ENCODE data around the gene HOXC12. TPM values are rescaled to one million over a fixed set of nuclear protein-coding genes. Genes with fewer than 3 reads are reported as not detected.

The HOXC12 gene
- total RNA-seq, 6 donors from 2014 or later = not detected

DNA sequence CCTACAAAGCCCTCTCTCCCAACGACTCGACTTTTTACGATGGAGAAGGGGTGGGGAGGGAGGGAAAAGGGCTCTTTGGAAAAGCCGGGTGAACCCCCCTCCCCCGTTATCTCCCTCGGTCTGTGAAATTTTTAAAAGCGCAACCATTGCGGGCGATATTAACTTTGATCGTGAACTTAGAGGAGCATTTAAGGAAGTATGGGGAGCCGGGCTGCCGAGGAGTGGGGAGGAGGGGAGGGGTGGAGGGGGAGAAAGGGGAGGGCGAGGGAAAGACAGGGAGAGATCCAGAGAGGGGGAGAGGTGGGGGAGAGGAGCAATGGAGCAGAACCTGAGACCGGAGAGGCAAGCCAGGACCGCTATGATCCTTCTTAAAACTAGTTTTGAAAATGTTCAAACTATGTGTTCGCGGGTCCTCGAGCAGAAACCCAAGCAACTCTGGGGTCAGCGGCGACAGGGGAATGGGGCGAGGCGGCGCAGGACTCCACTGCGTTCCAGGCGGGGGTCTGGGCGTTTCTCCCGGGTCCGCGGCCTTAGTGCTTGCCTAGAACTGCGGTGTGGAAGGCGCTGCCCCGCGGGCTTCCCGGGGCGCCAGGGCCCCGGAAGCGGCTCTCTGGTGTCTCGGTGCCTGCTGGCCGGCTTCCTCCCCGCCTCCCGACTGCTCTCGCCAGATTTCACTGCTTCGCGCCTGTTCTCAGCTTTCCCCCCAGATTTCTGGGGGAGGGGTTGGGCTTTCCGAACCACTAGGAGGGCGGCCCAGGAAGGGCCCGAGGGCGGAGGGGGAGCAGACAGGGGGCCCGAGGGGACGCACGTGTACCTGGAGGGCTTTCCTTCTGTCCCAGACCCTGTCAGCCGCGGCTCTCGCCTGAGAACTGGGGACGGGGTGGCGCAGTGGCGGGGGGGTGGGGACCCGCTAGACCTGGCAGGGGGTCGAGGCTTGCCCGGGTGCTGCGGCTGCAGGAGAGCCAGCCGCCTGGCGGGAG, 19.7 kb downstream of the HOXC12 start, which contains the start of gene HOTAIR:
TSS of gene HOTAIR (minus strand) at position 871 of the 980 bp plus-strand sequence.
- peak in 1 of 2 donors; percentile 82 for DNase-seq
- Histone ChIP-seq H3K4me1 (peaks cover 22 to 28% (median 25%) of the 10 kb centered on the region in 4 donors), H3K36me3 (no peaks in the 10 kb centered on the region), H3K4me3 (peak within 1 kb of the TSS in 3 of 4 donors; percentile 14 to 25 (median 16)), H3K9me3 (no peaks in the 10 kb centered on the region), H3K27me3 (peaks cover 9 to 94% (median 52%) of the 10 kb centered on the region in 4 donors), H3K27ac (no peak within 1 kb of the TSS)
- 3 to 4% methylated on average over 28 to 63 of the region's 63 CpGs for WGBS, 2 donors
- no peak for TF ChIP-seq POLR2A (IDR thresholded peaks at IDR 0.05)
- TF ChIP-seq, protein P1, sequence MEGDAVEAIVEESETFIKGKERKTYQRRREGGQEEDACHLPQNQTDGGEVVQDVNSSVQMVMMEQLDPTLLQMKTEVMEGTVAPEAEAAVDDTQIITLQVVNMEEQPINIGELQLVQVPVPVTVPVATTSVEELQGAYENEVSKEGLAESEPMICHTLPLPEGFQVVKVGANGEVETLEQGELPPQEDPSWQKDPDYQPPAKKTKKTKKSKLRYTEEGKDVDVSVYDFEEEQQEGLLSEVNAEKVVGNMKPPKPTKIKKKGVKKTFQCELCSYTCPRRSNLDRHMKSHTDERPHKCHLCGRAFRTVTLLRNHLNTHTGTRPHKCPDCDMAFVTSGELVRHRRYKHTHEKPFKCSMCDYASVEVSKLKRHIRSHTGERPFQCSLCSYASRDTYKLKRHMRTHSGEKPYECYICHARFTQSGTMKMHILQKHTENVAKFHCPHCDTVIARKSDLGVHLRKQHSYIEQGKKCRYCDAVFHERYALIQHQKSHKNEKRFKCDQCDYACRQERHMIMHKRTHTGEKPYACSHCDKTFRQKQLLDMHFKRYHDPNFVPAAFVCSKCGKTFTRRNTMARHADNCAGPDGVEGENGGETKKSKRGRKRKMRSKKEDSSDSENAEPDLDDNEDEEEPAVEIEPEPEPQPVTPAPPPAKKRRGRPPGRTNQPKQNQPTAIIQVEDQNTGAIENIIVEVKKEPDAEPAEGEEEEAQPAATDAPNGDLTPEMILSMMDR (IDR thresholded peaks at IDR 0.05) = no peak
- TF ChIP-seq EP300 (IDR thresholded peaks at IDR 0.05) = no peak
- TF ChIP-seq POLR2AphosphoS5 (IDR thresholded peaks at IDR 0.05) = no peak
- ATAC-seq (ENCODE audit: low FRiP score in 2 of 2) = peak in 1 of 2 donors; percentile 53

DNA sequence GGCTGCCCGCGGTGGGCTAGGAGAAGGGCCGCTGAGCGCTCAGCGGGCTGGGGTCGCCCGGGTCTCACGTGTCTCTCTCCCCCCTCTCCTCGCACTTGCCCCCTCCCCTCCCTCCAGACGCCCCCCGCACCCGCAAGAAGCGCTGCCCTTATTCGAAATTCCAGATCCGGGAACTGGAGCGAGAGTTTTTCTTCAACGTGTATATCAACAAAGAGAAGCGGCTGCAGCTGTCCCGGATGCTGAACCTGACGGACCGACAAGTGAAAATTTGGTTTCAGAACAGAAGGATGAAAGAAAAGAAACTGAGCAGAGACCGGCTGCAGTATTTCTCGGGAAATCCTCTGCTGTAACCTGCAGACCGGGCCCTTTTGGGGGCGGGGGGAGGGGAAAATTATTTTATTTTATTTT, 20.4 kb downstream of the HOXC12 start:
- 3 to 4% methylated on average over 15 to 21 of the region's 25 CpGs for WGBS, 2 donors
- no peak for DNase-seq
- Histone ChIP-seq H3K36me3 (no peaks in the 10 kb centered on the region), H3K27me3 (peaks cover 9 to 94% (median 52%) of the 10 kb centered on the region in 4 donors), H3K27ac (no peak overlapping the region), H3K4me1 (peaks cover 22 to 28% (median 25%) of the 10 kb centered on the region in 4 donors), H3K4me3 (peak overlapping the region in 3 of 4 donors; percentile 14 to 25 (median 16)), H3K9me3 (no peaks in the 10 kb centered on the region)
- ATAC-seq (ENCODE audit: low FRiP score in 2 of 2) = no peak
- TF ChIP-seq POLR2A (IDR thresholded peaks at IDR 0.05) = no peak
- TF ChIP-seq POLR2AphosphoS5 (IDR thresholded peaks at IDR 0.05) = no peak
- TF ChIP-seq, protein P1 (IDR thresholded peaks at IDR 0.05) = no peak
- no peak for TF ChIP-seq EP300 (IDR thresholded peaks at IDR 0.05)

DNA sequence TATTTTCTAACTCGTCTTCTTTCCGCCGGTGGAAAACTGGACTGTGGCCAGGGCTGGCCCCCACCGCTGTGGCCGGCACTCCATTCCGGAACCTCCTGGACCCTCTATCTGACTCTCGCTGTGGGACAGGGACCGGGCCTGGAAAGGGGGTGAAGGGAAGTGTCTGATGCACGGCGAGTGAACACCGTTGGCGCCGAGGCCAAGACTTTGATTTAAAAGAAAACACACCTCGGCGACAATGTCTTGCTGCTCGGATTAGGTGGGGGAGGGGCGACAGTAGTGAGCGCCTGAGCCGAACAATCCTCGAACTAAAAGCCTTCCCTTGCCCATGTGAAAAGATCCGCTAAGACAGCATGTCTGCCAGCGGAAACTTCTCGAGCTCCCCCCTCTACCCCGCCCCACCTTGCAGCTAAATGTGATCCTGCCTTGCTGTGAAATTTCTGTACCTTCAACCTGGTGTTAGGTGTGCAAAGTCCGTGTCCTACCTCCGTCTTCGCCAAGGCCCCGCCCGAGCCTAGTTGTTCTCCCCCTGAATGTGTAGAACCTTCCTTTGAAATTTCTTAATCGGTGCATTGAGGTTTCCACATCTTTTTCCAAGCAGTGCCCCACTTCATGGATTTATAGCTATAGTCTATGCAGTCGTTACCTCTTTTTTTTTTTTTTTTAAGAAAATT, 20.9 kb downstream of the HOXC12 start:
- Histone ChIP-seq H3K4me3 (no peak overlapping the region), H3K4me1 (peaks cover 22 to 28% (median 25%) of the 10 kb centered on the region in 4 donors), H3K36me3 (no peaks in the 10 kb centered on the region), H3K27me3 (peaks cover 11 to 92% (median 52%) of the 10 kb centered on the region in 4 donors), H3K9me3 (no peaks in the 10 kb centered on the region), H3K27ac (no peak overlapping the region)
- ATAC-seq (ENCODE audit: low FRiP score in 2 of 2) (no peak), DNase-seq (no peak)
- TF ChIP-seq EP300 (IDR thresholded peaks at IDR 0.05) (no peak), POLR2AphosphoS5 (IDR thresholded peaks at IDR 0.05) (no peak), POLR2A (IDR thresholded peaks at IDR 0.05) (no peak)
- TF ChIP-seq, protein P1 (IDR thresholded peaks at IDR 0.05) = no peak
- WGBS, 2 donors = 6 to 15% methylated on average over 26 to 31 of the region's 31 CpGs

DNA sequence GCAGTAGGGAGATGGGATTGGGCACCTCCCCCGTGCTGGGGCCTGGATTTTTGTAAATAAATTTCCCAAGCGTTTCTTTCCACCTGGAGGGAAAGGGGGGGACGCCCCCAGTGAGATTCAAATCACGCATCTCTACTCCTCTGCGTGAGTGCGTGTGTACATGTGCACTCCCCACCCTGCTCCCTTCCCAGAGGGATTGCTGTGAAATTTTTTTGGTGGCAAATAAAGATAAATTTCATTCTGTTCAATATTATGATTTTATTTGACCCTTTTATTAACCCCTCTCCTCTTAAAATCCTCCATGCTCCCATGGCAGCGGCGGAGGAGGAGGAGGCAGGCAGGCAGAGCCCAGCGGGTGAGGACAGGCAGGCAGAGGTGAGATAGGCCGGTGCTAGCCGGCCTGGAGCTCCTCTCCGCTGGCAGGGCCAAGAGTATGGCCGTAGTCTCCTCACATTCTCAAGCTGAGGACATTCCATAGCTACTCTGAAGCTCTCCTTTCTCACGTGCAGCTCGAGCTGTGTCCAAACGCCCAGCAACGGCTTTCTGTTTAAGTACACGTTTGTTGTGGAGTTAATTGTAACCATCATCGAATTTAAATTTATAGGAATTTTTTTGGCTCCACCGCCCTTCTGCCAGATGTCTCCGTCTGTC, 21.6 kb downstream of the HOXC12 start:
- no peak for ATAC-seq (ENCODE audit: low FRiP score in 2 of 2)
- no peak for DNase-seq
- Histone ChIP-seq H3K27ac (no peak overlapping the region), H3K27me3 (peaks cover 11 to 92% (median 52%) of the 10 kb centered on the region in 4 donors), H3K4me1 (peaks cover 22 to 28% (median 25%) of the 10 kb centered on the region in 4 donors), H3K36me3 (no peaks in the 10 kb centered on the region), H3K9me3 (no peaks in the 10 kb centered on the region), H3K4me3 (no peak overlapping the region)
- no peak for TF ChIP-seq POLR2A (IDR thresholded peaks at IDR 0.05)
- 15 to 23% methylated on average over 20 to 21 of the region's 21 CpGs for WGBS, 2 donors

Measured in upper lobe of left lung (tissue), 6 donors.